GDM1 (cell line): ENCODE data around the gene DCAF6.

Source experiments
- DNase-seq: peaks from one replicate; lab custom pipeline; 2025; lab: John Stamatoyannopoulos, UW

Gene DCAF6

DNA sequence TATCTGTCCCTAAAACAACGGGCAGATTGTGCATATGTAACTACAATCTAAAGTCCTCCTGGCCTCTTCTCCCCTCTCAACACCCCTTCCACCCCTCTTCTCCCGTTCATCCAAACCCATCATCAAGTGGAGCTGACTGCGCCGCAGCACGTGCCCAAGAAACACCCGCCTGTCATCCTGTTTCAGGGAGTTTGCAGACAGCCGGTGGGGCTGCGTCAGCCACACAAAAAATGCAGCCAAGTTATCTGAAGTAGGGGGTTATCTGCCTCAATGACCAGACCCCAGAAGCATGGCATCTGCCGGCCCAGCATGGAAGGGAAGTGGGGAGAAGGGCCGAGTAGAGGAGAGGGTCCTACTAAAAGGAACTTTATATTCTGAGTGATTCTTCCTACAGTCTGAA lies 151.2 kb downstream of the DCAF6 start:
- no peak for DNase-seq

DNA sequence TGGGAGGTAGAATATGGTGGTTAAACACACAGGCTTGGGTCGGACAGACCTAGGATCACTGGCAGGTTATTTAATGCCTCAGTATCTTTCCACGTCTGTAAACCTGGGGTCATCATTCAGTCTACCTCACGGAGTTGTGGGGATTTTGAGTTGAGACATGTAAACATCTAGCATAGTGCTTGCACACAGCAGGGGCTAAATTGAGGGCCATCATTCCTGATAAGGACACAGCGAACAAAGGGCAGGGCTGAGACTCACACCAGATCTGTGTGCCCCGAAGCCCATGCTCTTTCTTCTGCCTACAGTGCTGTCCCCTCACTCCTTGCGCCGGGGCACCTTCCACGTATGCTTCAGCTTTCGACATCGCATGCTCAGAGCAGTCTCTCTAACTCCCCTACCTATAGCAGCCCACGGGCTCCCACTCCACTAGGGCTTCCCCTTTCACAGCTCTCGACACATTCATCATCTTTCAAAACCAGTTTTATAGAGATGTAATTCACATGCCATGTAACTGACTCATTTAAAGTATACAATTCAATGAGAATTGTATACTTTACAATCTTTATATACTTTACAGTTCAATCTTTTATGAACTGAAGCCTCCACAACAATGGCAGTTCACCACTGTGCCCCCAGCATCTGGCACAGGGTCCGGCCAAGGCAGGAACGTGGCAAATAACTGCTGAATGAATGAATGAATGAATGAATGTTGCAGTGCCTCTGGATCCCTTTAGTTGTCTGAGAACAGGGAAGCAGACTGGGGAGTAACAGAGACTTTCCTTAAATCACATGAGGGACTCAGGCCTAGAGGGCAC lies 152.2 kb downstream of the DCAF6 start:
- DNase-seq: no peak

DNA sequence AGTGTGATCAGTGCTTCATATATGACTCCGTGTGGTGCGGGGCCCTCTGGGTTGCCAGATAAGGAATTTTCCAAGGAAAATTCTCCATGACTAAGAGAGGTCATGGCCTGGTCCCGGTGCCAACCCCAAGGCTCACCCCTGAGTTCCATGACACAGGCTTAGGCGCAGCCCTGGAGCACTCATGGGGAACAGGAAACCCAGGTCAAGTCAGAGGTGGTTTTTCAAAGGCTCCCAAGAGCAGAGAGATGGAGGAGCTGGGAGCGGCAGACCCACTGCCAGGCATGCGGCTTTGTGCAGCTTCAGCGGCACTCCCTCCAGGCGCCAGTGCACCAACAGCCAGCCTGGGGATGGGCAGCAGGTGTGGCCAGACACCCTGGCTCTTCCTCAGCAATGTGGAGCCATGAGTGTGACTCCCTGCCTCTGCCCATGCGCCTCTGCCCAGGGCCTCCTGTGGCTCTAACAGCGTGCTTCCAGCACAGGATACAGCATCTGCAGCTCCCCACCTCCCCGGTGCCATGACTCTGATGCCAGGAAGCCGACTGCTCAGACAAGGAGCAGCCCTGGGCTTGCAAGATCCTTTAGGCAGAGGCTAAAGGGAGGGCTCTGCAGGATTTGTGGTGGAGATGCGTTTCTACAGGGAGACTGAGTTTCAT lies 153.0 kb downstream of the DCAF6 start:
- DNase-seq: no peak

DNA sequence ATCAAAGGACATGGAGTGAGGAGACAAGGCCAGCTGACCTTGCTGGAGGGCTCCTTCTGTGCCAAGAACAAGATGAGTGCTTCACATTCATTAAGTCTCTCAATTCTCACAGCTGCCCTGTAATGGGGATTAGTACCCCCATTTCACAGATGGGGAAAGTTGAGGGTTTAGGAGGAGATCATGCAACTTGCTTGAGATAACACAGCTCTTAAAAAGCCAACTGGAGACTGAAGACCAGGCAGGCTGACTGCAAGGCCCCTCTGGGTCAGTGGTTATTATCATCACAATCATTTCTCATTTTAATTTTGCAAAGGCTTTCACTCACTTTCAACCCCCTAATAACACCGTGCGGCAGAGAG lies 153.5 kb downstream of the DCAF6 start:
- no peak for DNase-seq

DNA sequence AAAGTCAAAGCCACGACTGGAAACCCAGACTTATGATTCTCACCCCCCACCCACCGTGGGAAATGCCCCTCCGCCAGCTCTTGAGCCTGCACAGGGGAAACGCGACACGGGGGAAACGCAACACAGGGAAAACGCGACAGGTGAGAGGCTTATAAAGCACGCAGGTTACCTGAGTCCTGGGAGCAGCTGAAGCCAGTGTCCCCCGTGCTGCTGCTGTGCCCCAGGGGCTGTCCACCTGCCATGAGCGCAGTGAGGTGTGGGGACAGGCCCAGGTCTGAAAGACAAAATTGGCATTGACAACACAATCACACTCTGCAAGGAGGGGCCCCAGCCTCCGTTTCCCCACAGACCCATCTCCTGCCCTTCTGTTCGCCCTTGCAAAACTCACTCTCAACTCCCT lies 153.9 kb downstream of the DCAF6 start:
- DNase-seq: no peak

DNA sequence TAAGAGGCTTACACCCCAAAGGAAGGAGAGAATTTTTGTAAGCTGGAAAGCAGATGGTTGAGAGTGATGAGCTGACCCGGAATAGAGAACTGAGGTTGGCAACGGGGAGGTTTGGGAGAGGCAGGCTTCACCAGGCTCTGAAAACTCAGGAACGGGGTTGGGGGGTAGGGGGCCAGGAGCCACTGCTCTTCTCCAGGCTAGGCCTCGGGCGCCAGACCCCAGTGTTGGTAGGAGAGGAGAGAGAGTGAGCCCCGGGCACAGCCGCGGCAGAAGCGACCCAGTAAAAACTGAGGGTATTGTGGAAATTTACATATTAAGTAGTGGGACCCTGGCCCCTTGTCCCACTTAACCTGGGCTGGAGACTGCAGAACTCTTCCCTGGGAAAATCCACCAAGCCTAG lies 154.6 kb downstream of the DCAF6 start:
- DNase-seq: no peak

DNA sequence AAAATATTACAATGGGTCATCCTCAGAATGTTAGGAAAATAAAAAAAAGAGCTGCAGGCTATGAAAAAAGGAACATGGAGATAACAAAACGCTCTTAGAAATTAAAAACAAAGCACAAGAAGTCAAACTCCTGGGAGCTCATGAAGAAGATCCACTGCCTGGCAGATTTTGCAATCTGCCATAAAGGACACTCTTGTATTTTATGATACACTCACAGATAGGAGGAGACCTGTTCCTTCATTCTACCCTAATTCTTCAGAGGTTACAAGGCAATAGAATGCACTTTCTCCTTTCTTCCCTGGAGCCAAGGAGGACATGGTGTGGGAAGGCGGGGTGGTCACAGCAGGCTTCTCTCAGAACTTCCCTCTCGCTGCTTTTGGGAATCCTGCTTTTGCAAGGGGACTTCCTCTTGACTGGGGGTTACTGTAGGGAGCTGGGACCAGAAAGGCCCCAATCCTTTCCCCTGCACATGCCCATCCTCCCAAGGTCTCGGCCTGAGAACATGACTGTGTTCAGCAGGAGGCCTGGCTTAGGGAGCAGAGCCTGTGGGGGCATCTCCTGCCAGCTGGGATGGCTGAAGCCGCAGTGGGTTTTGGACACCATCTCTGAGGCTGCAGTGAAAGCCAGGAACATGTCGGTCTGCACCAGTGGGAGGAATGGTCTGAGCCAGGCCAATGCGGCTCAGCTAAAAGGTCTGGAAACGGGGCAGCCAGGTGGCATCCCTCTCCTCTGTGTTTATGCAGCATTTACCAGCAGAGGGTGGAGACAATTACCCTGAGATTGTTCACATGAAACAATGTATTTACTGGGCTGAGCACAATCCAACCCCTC lies 155.5 kb downstream of the DCAF6 start:
- no peak for DNase-seq

DNA sequence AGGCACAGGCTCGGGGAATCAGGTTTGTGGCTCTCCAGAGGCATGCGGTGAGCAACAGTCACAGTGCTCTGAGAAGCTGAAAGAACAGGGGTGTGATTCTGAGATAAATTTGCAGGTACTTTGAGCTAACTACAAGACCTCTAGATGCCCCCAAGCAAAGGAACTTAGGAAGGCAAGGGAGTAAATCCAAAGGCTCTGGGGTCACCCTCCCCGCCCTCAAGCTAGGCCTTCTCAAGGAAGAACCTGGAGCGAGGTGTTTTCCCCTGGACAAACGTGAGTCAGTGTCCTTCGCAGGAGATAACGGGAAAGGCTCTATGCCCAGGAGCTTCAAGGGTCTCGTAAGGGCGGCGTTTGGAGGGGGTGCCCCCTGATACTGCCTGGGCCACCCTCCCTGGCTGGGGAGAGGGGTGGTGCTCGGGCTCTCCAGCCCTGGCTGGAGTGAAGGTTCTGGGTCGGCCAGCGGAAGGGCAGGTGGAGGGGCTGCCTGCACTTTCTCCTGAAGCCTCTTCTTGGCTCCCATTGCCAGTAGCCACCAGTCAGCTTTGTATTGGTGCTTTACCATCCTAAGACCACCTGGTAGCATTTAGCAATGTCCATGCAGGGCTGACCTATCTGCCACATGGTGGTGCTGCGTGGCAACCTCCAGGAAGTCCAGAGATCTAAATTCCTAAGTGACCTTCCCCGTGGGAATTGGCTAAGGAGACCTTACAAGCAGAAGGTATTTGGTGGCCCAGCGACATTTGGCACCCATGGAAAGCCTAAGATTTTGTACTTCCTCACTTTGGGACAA lies 156.3 kb downstream of the DCAF6 start:
- DNase-seq: no peak

DNA sequence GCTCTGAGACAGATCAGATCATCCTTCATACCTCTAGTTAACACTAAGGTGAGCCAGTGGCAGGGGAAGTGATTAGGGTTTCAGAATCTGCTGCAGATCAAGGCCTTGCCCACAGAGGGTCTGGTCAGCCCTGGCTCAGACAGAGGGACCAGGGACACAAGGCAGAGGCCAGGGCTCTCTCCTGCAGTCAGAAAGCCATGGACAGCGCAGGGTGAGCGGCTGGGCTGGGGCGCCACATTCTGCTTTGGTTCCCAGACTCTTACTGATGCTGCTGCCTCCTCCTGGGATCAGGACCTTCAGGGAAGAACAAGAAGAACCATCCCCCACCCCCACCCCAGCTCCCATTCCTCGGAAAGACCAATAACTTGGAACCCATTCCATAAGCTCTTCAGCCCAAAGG lies 157.1 kb downstream of the DCAF6 start:
- DNase-seq: no peak

DNA sequence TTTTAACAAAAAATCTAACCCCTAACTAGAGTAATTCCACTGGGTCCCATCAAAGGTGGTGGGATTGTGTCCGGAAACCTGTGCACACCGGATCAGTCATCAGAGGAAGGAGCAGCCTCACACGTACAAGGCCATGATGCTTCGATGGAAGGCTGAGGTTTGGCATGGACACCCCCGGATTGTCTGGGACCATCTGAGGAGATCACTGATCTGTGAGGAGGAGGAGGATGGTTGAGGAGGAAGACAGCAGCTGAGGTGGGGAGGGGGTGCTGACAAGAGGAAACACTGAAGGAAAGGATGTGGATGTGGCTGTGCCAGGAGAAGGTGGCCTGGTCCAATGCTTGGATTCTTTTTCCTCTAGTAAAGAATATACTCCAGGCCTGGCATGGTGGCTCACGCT lies 159.0 kb downstream of the DCAF6 start:
- no peak for DNase-seq

DNA sequence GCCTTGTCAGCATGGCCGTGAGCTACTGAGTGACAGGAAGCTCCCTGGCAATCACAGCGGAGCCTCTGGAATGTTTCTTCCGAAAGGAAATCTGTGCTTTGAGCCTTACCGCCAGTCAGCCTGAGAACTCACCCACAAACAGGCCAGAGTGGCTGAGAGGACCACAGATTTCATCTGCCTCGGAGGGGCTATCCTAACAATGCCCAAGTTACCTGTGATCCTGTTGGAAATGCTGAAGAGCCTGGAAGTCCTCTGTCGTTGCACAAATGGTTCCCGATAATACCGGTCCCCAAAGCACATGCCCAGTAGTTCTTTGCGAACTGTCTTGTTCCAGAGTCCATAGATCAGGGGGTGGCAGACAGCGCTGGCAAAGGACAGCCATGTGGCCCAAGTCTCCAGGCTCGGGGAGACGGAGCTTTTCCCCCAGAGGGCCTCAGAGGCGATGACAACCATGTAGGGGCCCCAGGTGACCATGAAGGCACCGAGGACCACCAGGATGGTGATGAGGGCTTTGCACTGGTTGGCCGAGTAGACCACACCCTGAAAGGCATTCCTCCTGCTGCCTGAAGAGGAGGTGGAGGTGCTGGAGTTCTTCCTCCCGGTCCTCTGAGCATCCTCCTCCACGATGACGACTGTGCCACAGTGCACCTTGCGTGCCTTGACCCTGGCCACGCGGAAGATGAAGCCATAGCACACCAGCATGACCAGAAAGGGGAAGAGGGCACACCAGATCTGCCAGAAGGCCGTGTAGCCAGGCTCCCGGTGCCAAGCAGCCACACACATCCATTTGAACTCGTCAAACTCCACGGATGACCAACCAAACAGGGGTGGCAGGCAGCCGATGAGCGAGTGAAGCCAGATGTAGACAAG lies 160.0 kb downstream of the DCAF6 start:
- DNase-seq: no peak

DNA sequence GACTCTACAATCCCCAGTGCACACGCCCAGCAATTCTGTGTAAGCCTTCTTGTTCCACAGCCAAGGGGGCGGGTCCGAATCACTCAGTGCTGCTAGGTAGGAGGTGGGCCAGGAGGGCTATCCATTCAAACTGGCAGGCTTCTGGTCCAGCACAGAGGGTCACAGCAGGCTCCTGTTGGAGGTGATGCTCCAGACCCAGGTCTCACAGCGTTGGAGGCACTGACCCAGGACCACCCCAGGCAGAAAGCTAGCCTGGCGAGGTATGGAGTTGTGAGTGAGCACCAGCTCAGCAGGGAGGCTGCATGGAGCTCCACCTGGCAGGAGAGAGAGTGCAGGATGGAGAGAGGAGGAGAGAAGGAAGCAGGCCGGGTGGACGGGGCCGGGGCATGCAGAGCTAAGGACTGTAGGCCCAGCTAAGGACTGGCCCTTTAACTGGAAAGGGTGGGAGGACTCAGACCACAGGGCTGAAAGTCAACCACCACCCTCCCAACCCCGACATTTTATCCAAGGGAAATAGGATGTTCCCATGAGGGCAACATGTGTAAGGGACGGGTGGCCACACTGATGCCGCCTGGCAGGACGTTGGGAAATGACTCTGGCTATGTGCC lies 161.5 kb downstream of the DCAF6 start:
- DNase-seq: no peak

DNA sequence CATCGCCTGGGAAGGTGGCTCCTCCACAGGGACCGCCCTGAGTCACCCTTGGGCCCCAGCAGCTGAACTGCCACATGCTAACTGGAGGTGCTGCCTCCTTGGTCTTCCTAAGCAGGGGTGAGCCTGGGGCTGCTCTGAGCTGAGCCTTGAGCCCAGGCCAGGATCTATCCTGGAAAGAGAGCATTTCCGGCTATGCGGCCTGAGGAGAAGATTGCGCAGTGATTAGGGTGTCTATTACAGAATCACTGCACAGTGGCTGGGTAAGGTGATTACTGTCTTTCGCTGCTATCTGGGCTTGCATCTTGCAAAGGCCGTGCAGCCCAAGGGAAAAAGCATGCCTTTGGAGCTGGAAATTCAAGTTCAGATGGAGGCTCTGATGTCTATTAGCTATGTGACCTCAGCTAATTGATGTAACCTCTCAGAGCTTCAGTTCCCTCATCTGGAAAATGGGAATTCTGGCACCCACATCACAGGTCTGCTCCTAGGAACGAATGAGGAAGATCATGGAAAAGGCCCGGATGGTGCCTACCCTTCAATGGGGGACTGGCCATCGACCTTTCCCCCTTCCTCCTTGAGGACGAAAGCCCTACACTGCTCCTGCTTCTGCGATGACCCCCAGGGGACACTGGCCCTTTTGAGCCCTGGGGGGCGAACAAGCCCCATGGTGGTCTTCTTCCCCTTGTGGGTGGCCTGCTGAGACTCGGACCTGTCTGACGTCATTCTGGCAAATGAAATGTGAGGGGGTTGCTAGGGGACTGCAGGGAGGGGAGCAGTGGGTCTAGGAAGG lies 162.2 kb downstream of the DCAF6 start:
- DNase-seq: no peak

DNA sequence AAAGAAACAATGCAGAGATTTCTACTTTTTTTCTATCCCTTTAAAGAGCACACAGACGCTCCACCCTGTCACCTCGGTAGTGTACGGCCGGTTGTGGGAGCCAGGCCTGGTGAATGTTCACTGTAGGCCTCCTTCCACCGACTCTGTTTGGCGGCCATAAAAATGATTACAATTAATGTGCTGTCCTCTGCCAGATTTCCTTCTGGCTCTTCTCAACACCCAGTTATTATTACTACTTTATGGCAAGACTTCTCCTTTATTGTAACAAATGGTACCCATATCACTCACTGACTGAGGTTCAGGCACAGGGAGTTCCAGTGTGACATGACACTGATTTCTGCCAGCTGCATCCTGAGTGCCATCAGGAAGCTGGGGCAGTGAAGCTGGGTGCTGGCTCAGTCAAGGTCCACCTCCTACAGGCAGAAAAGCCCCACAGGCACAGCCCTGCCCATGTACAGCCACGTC lies 162.9 kb downstream of the DCAF6 start:
- no peak for DNase-seq

DNA sequence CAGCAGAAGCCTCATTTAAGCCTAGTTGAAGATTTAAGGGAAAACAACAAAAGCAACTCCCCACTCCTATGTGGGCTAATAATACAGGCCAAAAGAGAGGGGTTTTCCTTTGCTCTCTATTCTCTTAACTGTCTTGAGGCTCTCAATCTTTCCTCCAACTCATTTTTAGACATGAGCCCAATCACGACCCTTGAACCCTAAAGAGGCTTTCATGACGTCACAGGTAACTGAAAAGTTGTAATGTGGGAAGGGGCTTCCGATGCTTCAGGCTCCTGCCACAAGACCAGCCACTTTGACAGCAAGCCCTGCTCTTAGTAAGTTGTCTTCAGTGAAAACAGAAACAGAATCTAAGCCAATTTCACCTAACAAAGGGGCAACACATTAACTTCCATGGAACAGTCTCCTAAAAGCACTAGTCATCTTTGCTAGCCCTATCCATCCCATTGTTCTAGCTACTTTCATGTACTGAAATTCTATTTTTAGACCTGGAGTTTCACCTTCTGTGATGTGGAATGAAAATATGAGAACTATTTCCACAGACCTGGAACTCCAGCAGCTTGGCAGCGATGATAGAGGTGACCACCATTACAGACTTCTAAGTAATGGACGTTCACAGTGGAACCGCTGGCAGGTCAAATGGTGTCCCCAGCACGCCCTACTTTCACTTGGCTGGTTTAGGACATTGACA lies 164.0 kb downstream of the DCAF6 start:
- DNase-seq: no peak

DNA sequence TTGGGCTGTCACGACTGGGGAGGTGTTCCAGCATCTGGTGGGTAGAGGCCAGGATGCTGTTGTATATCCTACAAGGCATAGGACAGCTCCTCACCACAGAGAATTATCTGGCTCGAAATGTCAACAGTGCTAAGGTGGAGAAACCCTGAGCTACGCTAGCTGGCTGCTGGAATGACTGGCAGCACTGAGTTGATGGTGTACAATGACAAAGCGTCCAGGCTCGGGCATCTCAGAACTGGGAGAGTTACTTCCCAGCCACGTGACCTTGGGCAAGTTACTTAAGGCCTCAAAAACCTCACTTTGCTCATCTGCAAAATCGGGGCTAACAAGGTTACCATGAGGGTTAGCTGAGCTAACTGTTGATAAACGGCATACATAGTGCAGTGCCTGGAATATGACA lies 164.9 kb downstream of the DCAF6 start:
- DNase-seq: no peak

DNA sequence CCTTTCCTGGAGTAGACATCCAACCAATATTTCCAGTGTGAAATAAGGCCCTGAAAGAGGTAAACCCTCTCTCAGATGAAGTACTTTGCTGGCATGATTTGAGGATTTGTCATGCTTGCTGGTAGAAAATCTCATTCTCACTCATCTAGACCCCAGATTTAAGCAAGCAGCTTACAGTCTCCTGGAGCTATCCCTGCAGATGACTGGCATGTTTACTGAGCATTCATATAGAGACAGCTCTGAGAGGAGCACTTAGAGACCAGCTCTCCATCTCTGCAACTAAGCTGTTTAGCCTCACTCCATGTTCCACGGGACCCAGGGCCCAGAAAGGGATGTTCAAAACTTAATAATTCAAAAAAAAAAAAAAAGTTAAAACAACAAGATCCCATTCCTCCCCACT lies 166.0 kb downstream of the DCAF6 start:
- no peak for DNase-seq

DNA sequence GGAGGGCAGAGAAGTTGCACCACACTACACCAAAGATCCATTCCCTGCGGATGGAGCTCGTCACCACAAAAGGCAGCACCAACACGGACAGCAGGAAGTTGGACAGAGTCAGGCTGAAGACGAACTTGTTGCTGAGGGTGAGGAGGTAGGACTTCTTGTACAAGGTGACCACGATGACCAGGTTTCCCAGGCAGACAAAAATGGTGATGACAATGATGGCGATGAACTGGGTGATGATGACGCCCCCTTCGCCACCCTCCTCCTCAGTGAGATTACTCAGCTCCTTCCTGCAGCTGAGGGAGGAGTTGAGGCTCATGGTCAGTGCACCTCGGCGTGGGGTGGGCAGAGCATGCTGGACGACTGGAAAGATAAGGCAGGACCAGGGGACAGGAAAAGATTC lies 168.1 kb downstream of the DCAF6 start:
- no peak for DNase-seq

DNA sequence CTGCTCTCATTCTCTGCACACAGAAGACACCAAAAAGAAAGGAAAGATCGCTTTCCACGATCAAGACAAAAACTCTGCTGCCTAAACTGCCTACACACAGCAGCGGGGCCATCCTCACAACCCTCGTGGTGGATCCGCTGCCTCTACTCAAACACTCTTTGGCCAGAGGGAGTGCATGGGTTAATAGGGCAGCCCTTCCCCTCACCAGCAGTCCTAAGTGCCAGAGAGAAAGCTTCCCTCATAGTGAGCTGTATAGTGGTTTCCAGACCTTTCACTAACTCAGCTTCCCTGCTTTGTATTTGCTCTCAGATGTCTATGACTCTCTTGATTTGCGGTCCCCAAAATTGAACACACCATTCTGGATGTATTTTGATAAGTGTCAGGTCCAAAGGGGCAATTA lies 169.4 kb downstream of the DCAF6 start:
- no peak for DNase-seq
